Progenitor cell of endocrine pancreas (in vitro differentiated cells): ENCODE data around the gene TNFAIP8. TPM values are rescaled to one million over a fixed set of nuclear protein-coding genes. Genes with fewer than 3 reads are reported as not detected.

ENCODE experiments used
- DNase-seq: peaks from one replicate; pipeline ENCODE4 v3.0.0; 2021; ENCODE audit warnings: low spot score; ENCODE audit not compliant: unreplicated experiment
- H3K27ac Mint-ChIP-seq: 2 replicates; pipeline ENCODE4 v1.8.0; 2021; ENCODE audit warnings: mild to moderate bottlenecking, moderate library complexity, mixed read lengths
- H3K27me3 Mint-ChIP-seq: 2 replicates; pipeline ENCODE4 v1.8.0; 2021; ENCODE audit warnings: mixed read lengths
- H3K36me3 Mint-ChIP-seq: 2 replicates; pipeline ENCODE4 v1.8.0; 2022; ENCODE audit warnings: mixed read lengths; ENCODE audit not compliant: insufficient read depth
- H3K4me1 Mint-ChIP-seq: 2 replicates; pipeline ENCODE4 v1.8.0; 2021; ENCODE audit warnings: low read depth, mixed read lengths
- H3K4me3 Mint-ChIP-seq: 2 replicates; pipeline ENCODE4 v1.8.0; 2021; ENCODE audit warnings: low read depth, mild to moderate bottlenecking, moderate library complexity, mixed read lengths
- H3K9me3 Mint-ChIP-seq: 2 replicates; pipeline ENCODE4 v1.8.0; 2021; ENCODE audit warnings: low read depth, mixed read lengths
- CTCF ChIP-seq: fragments of 200-600 bp; sonication (generic); IDR thresholded peaks from one replicate; pipeline ENCODE4 v1.5.0; 2021; ENCODE audit warnings: antibody characterized with exemption, mild to moderate bottlenecking; ENCODE audit not compliant: unreplicated experiment
- total RNA-seq: library from RNA; stranded (reverse); gene quantifications from 2 replicates; pipeline ENCODE4 v1.2.1, GENCODE V29; 2021

TNFAIP8 gene
- total RNA-seq, 1 donor from 2014 or later, result 8.0 TPM

- H3K27ac Mint-ChIP-seq, result no peak overlapping the region
- TF ChIP-seq CTCF, result no peak
- H3K27me3 Mint-ChIP-seq, result no peaks in the 10 kb centered on the region
- no peaks in the 10 kb centered on the region for H3K36me3 Mint-ChIP-seq
- peaks cover 1% of the 10 kb centered on the region for H3K4me1 Mint-ChIP-seq
- H3K9me3 Mint-ChIP-seq, result no peaks in the 10 kb centered on the region
- DNase-seq, result no peak
- H3K4me3 Mint-ChIP-seq, result no peak overlapping the region
These were observed 44.4 kb downstream of the TNFAIP8 start for GRCh38 chr5:119400245-119400644.

- H3K27ac Mint-ChIP-seq, result no peak overlapping the region
- no peak overlapping the region for H3K4me3 Mint-ChIP-seq
- H3K36me3 Mint-ChIP-seq, result no peaks in the 10 kb centered on the region
- no peaks in the 10 kb centered on the region for H3K9me3 Mint-ChIP-seq
- no peak for TF ChIP-seq CTCF
- no peaks in the 10 kb centered on the region for H3K27me3 Mint-ChIP-seq
- no peak for DNase-seq
- H3K4me1 Mint-ChIP-seq, result peaks cover 1% of the 10 kb centered on the region
These were observed 46.3 kb downstream of the TNFAIP8 start for GRCh38 chr5:119402081-119402480.

DNA sequence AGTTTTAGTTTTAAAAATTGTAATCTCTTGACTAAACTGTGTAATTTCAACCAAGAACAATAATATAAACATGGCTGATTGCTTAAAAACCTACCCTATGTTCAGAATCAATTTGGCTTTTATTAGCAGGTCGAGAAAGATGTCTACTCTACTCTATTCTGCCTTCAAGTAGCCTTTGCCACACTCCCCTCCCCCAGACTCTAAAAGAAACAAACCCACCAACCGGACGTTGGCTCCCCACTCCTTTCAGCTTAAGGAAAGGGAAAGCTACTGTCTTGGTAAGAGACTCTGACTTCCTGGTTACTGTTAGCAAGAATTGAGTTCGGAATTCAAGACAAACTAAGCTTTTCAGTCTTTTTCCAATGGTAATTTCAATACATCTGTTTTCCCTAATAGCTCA is 46.7 kb downstream of the TNFAIP8 start:
- no peak for DNase-seq
- Mint-ChIP-seq H3K27ac (no peak overlapping the region), H3K27me3 (no peaks in the 10 kb centered on the region), H3K4me1 (peaks cover 1% of the 10 kb centered on the region), H3K36me3 (no peaks in the 10 kb centered on the region), H3K4me3 (no peak overlapping the region), H3K9me3 (no peaks in the 10 kb centered on the region)
- no peak for TF ChIP-seq CTCF

DNA sequence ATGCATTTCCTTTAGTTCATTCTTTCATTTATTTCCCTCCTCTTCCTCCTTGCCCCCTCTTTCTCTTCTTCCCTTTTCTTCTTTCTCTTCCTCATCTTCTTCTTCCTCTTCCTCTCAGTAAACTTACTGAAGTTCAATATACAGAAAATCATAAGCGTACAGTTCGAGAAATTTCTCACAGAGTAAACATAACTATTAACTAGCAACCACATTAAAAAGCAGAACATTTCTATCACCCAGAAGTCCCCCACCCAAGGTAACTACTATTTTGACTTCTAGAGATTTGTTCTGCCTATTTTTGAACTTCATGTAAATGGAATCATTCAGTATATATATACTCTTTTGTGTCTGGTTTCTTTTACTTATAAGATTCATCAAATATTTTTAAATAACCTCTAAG is 48.2 kb downstream of the TNFAIP8 start:
- H3K9me3 Mint-ChIP-seq, result no peaks in the 10 kb centered on the region

GRCh38 chr5:119405419-119405818 is 49.6 kb downstream of the TNFAIP8 start:
- Mint-ChIP-seq H3K9me3 (no peaks in the 10 kb centered on the region), H3K4me3 (no peak overlapping the region), H3K27ac (no peak overlapping the region), H3K4me1 (no peaks in the 10 kb centered on the region), H3K36me3 (no peaks in the 10 kb centered on the region), H3K27me3 (no peaks in the 10 kb centered on the region)
- TF ChIP-seq CTCF, result no peak
- DNase-seq, result no peak

More for the DNA sequence above, 48.2 kb downstream of the TNFAIP8 start:
- Mint-ChIP-seq H3K4me1 (peaks cover 1% of the 10 kb centered on the region), H3K36me3 (no peaks in the 10 kb centered on the region), H3K4me3 (no peak overlapping the region), H3K27me3 (no peaks in the 10 kb centered on the region), H3K27ac (no peak overlapping the region)
- no peak for DNase-seq
- TF ChIP-seq CTCF, result no peak
